Esophagus mucosa (tissue), 1 donor: ENCODE results near the gene TIAM1. TPM values are rescaled to one million over a fixed set of nuclear protein-coding genes. Genes with fewer than 3 reads are reported as not detected.

ENCODE experiments used
- ATAC-seq: fragments of 200-7000 bp; cut with Tn5 transposase; one replicate; pipeline ENCODE4 v1.9.1; 2020
- total RNA-seq: library from RNA; stranded (reverse); gene quantifications from one replicate; pipeline ENCODE4 v1.2.4, GENCODE V29; 2023
- donor health status: DM: yes; HTN: yes; CAD: no.

Gene TIAM1, protein sequence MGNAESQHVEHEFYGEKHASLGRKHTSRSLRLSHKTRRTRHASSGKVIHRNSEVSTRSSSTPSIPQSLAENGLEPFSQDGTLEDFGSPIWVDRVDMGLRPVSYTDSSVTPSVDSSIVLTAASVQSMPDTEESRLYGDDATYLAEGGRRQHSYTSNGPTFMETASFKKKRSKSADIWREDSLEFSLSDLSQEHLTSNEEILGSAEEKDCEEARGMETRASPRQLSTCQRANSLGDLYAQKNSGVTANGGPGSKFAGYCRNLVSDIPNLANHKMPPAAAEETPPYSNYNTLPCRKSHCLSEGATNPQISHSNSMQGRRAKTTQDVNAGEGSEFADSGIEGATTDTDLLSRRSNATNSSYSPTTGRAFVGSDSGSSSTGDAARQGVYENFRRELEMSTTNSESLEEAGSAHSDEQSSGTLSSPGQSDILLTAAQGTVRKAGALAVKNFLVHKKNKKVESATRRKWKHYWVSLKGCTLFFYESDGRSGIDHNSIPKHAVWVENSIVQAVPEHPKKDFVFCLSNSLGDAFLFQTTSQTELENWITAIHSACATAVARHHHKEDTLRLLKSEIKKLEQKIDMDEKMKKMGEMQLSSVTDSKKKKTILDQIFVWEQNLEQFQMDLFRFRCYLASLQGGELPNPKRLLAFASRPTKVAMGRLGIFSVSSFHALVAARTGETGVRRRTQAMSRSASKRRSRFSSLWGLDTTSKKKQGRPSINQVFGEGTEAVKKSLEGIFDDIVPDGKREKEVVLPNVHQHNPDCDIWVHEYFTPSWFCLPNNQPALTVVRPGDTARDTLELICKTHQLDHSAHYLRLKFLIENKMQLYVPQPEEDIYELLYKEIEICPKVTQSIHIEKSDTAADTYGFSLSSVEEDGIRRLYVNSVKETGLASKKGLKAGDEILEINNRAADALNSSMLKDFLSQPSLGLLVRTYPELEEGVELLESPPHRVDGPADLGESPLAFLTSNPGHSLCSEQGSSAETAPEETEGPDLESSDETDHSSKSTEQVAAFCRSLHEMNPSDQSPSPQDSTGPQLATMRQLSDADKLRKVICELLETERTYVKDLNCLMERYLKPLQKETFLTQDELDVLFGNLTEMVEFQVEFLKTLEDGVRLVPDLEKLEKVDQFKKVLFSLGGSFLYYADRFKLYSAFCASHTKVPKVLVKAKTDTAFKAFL (N-terminal part only)
- 96.7 TPM for total RNA-seq

- peak; percentile 92 for ATAC-seq
Measured at GRCh38 chr21:31343680-31344480, at the start of gene TIAM1. Gene TIAM1, minus strand, starts transcription at chr21:31344261. Its CDS starts 77,289 bp downstream, at chr21:31266972.

DNA sequence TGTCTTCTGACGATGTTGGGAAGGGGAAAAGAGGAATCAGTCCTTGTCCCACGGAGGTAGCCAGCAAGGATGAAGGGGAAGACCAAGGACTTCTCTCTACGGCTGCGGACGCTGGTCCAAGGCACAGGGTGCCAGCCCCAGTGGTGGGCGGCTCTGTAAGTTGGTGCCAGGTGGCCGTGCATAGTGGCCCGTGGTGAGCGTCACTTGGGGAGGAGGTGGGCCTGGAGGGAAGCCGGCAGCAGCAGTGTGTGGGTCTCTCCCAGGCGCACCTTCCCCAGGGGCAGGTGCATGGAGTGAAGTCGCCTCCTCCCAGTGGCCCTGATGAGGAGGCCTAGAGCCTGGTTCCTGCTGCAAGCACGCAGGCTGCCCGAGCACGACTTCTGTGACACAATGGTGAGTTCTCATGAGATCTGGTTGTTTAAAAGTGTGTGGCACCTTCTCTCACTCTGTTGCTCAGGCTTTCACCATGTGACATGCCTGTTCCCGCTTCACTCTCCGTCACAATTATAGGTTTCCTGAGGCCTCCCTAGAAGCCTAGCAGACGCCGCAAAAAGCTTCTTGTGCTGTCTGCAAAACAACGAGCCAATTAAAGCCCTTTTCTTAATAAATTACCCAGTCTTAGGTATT is 43.6 kb upstream of the TIAM1 start:
- ATAC-seq, result no peak

DNA sequence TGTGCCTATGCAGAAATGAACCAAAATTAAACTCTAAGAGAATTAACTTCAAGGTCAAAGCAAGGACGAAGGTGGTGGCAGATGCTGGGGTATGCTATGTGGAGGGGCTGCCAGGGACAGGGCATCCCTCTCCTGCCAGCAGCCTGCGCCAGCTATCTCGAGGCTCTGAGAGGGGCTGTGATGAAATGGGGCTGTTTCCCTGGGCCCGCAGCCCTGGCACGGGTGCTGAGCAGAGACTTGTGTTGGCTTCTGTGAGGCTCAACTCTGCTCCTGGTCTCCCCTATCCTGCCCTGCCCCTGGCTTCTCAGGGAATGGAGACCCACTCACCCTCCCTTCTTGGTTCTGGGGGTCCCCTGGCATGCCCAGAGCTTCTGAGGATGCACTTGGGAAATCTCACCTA is 41.9 kb upstream of the TIAM1 start:
- no peak for ATAC-seq

DNA sequence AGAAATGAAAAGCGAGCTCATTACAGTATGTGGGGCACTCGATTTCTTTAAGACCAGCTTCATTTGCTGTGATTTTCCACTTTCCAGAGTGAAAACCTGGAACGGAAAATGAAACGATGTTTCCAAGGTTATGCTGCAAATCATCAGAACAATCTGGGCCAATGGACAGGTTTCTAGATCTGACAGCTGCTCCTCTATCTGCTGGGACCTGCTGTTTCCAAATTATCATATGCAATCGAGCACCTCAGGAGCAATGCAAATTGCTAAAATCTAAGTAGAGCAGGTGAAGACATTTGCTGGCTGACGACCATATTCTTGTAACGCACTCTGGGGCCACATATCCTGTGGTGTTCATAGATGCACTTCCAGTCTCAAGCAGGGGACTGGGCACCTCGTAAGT is 39.7 kb upstream of the TIAM1 start:
- ATAC-seq, result no peak

DNA sequence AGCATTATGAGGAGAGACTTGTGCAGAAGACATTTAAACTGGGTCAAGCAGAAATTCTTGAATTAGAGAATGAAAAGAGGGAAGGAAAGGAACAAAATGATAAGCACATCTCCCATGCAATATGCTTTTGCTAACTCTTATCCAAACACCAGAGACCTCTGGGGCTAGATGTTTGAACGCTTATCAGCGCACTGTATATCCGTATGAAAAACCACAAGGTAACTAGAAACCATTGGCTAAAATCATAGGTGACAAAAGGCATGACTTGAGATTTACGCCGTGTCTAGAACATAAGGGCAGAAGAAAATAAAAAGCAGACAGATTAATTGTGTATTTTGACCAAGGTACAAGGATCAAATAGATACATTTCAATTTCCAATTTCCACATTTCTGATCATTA is 38.0 kb upstream of the TIAM1 start:
- no peak for ATAC-seq

- ATAC-seq, result no peak
Measured at GRCh38 chr21:31376301-31376700, 32.2 kb upstream of the TIAM1 start.

- ATAC-seq, result no peak
Measured at GRCh38 chr21:31374395-31374794, 30.3 kb upstream of the TIAM1 start.

DNA sequence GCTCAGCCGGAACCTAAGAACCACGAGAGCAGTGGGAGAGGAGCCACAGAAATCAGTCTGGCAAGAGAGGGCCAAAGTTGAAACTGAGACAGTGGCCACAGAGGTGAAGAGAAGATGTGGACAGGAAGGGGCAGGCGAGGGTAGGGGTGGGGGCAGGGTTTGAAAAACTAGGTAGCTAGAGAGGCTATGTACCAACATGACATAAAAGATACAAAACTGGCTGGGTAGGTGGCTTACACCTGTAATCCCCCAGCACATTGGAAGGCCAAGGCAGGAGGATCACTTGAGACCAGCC is 28.4 kb upstream of the TIAM1 start:
- ATAC-seq, result peak; percentile 78

DNA sequence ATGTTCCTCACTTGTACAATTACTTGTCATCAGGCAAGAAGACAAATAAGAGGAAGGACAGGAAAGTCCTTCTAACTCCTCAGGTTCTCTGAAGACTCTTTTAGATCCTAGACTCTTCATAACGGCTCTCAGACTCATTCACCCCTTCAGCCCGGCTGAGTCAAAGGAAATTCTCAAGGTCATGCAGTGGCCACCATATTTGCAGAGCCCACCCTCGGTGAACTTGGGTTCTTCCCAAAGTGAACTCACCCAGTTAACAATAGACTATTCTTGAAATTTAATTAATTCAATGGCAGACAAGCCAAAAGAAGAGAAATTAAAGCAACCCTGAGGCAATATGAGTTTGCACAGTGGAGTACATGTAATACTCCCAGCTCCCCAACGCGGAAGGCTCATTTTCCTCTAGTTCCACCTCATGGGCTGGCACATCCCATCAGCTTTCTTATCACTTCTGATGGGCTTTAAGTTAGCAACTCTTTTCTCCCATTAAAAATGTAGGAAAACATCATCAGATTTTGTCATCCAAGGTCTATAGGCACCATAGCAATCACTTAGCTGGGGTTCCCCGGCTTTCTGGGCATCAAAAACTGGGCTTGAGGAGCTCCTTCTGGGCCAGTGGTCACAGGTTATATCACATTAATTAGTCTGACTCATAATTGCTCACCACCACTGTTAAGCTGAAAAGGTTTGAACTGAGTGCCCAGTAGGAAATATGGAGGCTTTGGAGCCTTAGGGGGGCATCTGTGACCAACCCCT is 27.8 kb upstream of the TIAM1 start:
- ATAC-seq, result peak; percentile 64

DNA sequence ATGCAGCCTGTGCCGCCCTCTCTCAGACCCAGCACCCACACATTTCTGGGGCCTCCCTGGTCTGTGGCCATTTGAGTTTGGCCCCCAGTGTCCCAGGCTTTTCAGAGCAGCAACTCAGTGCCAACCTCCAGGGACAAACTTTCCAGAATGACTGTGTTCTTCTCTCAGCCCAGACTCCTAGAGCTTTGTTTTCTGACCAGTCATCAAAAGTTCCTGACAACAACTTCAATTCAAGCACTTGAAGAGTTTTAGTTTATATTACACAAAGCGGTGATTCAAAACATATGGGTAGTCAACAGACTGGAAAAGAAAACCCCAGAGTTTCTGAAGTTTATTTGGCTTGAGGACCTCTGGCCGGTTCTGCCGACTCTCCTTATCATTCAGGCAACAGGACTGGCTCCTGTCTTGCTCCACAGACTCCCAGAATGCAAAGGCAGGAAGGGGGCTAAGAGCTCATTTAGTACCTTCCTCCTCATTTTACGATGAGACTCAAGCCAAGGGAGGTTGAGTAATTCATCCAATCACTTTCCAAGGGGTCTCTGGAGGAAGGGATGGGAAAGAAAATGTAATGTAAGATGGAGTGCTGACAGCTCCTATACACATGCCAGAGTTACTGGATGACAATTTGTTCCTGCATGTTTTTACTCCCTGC is 27.0 kb upstream of the TIAM1 start:
- no peak for ATAC-seq

GRCh38 chr21:31370281-31370892 is 26.3 kb upstream of the TIAM1 start:
- ATAC-seq, result no peak

GRCh38 chr21:31368361-31368760 is 24.3 kb upstream of the TIAM1 start:
- ATAC-seq, result no peak

DNA sequence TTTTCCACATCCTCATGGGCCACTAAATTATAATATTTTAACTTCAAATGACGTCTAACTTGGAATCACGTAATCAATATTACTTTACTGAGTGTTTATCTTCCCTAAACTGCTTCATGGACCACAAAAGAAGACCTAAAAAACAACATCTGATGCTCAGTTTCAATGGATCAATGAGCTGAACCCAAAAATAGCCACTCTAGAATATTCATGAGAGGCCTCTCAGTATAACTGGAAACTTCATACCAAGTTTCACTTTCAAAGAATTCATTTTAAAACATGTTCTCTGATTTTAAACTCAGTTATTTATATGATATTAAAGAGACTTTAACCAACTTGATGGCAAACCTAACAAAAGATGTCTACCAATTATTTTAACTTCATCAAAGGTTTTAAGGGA is 23.7 kb upstream of the TIAM1 start:
- no peak for ATAC-seq

- ATAC-seq, result peak; percentile 95
Measured at GRCh38 chr21:31366825-31367224, 22.8 kb upstream of the TIAM1 start.

DNA sequence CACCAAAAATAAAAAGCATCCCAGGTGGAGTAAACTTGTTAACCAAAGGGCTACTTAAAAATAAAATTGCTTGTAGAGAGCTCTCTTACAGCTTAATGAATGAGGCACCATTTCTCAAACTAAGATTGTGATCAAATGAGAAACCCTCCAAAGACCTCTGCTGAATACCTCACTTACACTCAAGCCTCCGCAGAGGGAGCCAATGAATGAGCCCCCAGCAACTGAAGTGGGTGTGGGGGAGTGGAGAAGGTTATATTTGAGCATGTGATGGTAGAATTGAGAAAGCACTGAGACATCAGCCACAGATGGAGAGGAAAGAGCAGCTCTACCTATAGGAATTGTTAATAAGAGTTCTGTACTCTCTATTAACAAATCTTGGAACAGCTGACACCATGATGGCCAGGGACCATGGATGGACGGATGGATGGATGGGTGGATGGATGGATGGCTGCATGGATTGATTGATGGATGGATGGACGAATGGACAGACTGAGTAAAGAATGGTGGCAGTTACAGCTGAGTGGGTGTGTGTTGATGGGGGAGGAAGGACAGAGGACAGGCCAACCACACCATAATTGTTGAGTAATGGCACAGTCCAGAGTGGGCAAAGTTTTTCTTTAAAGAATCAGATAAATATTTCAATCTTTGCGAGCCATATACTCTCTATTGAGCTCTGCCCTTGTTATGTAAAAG is 20.3 kb upstream of the TIAM1 start:
- no peak for ATAC-seq

DNA sequence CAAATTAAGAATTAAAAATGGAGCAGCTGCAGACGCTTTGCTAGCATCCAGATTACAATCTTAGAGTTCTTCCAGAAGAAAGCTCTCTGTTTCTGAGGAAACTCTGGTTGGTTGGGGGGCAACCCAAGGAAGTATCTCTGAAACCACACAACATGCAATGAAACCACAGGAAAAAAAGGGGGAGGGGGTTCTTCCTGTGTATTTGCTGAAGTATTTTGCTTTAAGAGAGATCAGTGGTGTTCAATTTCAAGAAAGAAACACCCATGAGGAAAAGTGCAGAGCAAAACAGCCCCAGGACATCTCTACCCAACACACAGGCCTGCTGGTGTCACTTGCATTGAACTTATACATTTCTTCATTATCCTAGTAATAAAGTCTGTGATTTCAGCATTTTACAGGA is 19.7 kb upstream of the TIAM1 start:
- no peak for ATAC-seq

DNA sequence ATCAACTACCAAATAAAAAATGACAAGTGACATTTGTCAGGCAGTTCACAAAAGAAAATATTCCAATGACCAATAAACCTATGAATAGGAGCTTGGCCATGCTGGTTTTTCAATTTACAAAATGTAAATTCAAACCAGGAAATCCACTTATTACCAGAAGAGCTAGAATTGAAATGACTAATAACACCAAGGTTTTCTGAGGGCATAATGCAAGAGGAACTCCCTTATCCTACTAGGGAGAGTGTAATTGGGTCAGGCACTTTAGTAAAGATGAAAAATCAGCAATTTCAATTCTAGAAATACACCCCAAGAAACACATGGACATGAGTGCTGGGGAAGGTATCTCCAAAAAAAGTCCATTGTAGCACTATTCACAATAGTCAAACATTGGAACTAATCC is 16.7 kb upstream of the TIAM1 start:
- peak; percentile 68 for ATAC-seq

- no peak for ATAC-seq
Measured at GRCh38 chr21:31358158-31358557, 14.1 kb upstream of the TIAM1 start.

GRCh38 chr21:31356440-31356839 is 12.4 kb upstream of the TIAM1 start:
- ATAC-seq, result no peak
